Measurements from ENCODE around the gene USH1C. TPM values are rescaled to one million over a fixed set of nuclear protein-coding genes. Genes with fewer than 3 reads are reported as not detected.
A peak's percentile ranks its signal among the peaks of the same experiment; 100 is the strongest.

The USH1C gene
- total and polyA plus RNA-seq, 10 donors = 0.12 TPM; not detected in 9

DNA sequence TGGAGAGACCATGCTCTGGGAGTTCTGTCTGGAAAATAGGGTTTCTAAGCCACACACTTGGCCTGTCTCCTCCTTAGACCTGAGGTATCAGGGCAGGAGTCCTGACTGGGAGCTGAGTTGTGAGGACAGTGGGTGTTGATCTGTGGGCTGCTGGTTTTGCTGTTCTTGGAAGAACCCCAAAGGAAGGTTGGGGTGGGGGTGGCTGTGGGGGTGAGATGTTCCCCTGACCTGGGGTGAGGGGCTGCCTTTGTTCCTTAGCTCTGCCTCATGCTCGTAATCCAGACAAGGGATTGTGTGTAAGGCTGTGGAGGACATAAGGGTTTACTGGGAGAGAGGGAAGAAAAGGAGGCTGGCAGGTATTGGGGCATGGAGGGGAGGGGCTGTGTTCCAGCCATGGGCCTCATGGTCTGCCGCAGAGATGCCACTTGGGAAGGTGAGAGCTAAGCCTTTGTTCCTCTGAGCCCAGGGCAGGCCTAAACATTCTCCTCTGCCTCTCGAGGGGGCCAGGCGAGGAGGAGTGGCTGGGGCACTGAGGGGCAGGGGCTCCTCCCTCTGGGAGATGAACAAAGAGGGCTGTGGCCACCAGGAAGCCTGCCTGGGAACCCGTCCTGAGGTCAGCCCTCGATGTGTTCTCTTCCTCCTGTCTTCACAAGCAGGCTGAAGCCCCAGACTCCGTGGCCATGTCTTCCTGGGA, 7.3 kb upstream of the USH1C start:
- Histone ChIP-seq H3K4me1 (no peaks in the 10 kb centered on the region), H3K27me3 (replicated peaks in 1 of 7) (peaks cover 0 to 40% (median 11%) of the 10 kb centered on the region in 7 donors), H3K27ac (no peak overlapping the region), H3K4me3 (no peak overlapping the region), H3K36me3 (no peaks in the 10 kb centered on the region), H3K9me3 (no peaks in the 10 kb centered on the region)
- 53 to 78% (median 64%) methylated on average over 7 of the region's 7 CpGs for WGBS, 5 donors
- TF ChIP-seq POLR2AphosphoS5 (IDR thresholded peaks at IDR 0.05) = no peak
- TF ChIP-seq CTCF (IDR thresholded peaks at IDR 0.05 in 8 of 11, conservative IDR thresholded peaks at IDR 0.05 in 3 of 11) = no peak
- no peak for TF ChIP-seq POLR2A (IDR thresholded peaks at IDR 0.05)
- intact Hi-C loops (cut with DNase I; ENCODE audit: low total_unique reads) = no loop called here
- DNase-seq = peak; percentile 69

DNA sequence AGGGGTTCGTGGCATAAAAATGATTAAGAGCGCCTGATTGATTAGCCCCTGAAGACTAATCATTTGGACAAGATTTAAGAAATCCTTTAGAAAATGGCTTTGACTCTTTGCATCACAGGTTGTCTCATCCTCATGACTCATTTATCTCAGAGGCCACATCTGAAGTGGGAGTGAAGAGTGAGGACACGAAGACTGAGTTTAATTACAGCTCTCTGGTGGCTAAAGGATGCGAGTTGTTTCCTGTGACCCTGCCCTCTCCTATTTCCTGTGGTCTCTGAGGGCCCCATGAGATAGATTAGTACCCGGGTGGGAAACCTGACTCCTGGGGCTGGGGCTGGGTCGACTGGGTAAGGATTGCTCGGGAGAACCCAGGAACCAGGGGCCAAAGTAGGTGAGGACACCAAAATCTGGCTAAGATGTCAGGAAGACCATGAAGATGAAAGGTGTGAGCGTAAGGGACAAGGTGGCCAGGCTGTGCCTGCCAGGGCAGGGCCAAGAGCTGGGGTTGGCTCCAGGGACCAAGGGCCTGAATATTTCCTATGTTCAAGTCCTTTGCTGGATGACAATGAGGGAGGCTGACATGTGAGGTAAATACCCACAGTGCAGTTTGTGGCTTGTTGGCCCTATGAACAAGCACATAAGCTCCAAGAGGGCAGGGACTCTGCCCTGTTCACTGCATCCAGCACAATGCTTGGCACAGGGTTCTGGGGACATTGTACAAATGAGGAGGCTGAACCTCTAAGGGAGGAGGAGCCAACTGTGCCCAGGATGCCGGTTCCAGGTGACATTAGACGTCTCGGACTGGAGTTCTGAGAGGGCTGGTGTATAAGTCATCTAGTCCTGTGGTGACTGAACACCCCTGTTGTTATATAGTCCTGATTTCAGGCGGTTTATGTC, 6.5 kb upstream of the USH1C start:
- Histone ChIP-seq H3K9me3 (no peaks in the 10 kb centered on the region), H3K36me3 (no peaks in the 10 kb centered on the region), H3K4me1 (no peaks in the 10 kb centered on the region), H3K27me3 (replicated peaks in 1 of 7) (peaks cover 0 to 44% (median 14%) of the 10 kb centered on the region in 7 donors), H3K4me3 (no peak overlapping the region), H3K27ac (no peak overlapping the region)
- DNase-seq = peak; percentile 49
- WGBS, 5 donors = 36 to 57% (median 51%) methylated on average over 9 to 12 of the region's 12 CpGs
- TF ChIP-seq CTCF (IDR thresholded peaks at IDR 0.05 in 8 of 11, conservative IDR thresholded peaks at IDR 0.05 in 3 of 11) = no peak
- no peak for TF ChIP-seq POLR2AphosphoS5 (IDR thresholded peaks at IDR 0.05)
- TF ChIP-seq POLR2A (IDR thresholded peaks at IDR 0.05) = no peak
- intact Hi-C loops (cut with DNase I; ENCODE audit: low total_unique reads) = no loop called here

DNA sequence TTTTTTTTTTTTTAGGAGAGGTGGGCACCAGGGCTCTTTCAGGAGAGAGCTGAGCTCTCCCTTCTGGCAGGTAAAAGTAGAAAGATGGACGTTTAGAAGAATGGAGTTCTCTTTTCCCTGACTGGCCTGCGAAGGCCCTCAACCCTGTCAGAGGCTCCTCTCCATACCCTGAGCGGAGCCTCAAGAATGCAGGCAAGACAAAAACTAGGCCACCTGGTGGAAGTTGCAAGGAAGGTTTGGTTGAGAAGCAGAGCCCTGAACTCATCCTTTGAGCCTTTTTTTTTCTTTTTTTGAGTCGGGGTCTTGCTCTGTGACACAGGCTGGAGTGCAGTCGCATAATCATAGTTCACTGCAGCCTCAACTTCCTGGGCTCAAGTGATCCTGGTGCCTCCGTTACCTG, 4.2 kb upstream of the USH1C start:
- no peak overlapping the region for H3K4me3 ChIP-seq
- peaks cover 0 to 65% (median 25%) of the 10 kb centered on the region in 7 donors for H3K27me3 ChIP-seq (replicated peaks in 1 of 7)
- intact Hi-C loops (cut with DNase I; ENCODE audit: low total_unique reads) = no loop called here
- WGBS, 5 donors = 70 to 82% (median 81%) methylated on average over 6 of the region's 6 CpGs
- DNase-seq = no peak
- no peak overlapping the region for H3K27ac ChIP-seq
- H3K36me3 ChIP-seq = no peaks in the 10 kb centered on the region
- H3K4me1 ChIP-seq = peaks cover 0 to 7% (median 4%) of the 10 kb centered on the region in 6 donors
- H3K9me3 ChIP-seq = no peaks in the 10 kb centered on the region
- no peak for TF ChIP-seq POLR2A (IDR thresholded peaks at IDR 0.05)
- no peak for TF ChIP-seq CTCF (IDR thresholded peaks at IDR 0.05 in 8 of 11, conservative IDR thresholded peaks at IDR 0.05 in 3 of 11)
- no peak for TF ChIP-seq POLR2AphosphoS5 (IDR thresholded peaks at IDR 0.05)

DNA sequence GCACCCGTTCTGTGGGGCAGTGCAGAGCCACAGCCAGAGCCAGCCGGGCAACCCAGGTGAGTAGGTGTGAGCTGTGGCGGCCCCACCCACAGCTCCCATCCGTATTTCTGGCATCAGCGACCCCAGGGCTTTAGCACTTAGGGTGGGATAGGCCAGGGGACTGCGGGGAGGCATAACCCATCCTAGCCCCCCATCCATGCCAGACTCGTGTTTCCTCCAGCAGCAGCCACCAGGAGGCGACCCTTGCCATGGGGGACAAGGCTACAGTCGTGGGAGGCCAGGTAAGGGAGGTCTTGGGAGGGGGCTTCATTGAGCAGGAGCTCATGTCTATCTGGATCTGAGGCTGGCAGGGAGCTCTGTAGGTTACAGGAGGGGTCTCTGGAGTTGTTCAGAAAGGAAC, 3.7 kb upstream of the USH1C start:
- WGBS, 5 donors = 37 to 65% (median 61%) methylated on average over 9 of the region's 9 CpGs
- Histone ChIP-seq H3K9me3 (no peaks in the 10 kb centered on the region), H3K27ac (no peak overlapping the region), H3K4me3 (no peak overlapping the region), H3K4me1 (peaks cover 0 to 7% (median 4%) of the 10 kb centered on the region in 6 donors), H3K36me3 (no peaks in the 10 kb centered on the region), H3K27me3 (replicated peaks in 1 of 7) (peaks cover 0 to 70% (median 25%) of the 10 kb centered on the region in 7 donors)
- DNase-seq = no peak
- intact Hi-C loops (cut with DNase I; ENCODE audit: low total_unique reads) = no loop called here
- no peak for TF ChIP-seq POLR2A (IDR thresholded peaks at IDR 0.05)
- TF ChIP-seq POLR2AphosphoS5 (IDR thresholded peaks at IDR 0.05) = no peak
- TF ChIP-seq CTCF (IDR thresholded peaks at IDR 0.05 in 8 of 11, conservative IDR thresholded peaks at IDR 0.05 in 3 of 11) = no peak

Data from spleen (tissue), 11 donors.